ENCODE measurements around the gene UBE2J2. TPM values are rescaled to one million over a fixed set of nuclear protein-coding genes. Genes with fewer than 3 reads are reported as not detected.

Gene UBE2J2
- total RNA-seq, 2 donors from 2014 or later = 69.9 to 72.7 TPM

GRCh38 chr1:1208713-1209433 is 64.8 kb downstream of the UBE2J2 start:
- 93 to 98% methylated on average over 16 to 38 of the region's 38 CpGs for WGBS, 2 experiments (ENCODE audit: insufficient coverage in 1 of 2, insufficient read length in 1 of 2)
- no peaks in the 10 kb centered on the region for H3K9me3 Mint-ChIP-seq
- H3K36me3 ChIP-seq (ENCODE audit: control insufficient read depth, insufficient read depth, low read length) = no peaks in the 10 kb centered on the region
- H3K27ac ChIP-seq (ENCODE audit: low read depth, low read length) = no peak overlapping the region
- no peaks in the 10 kb centered on the region for H3K4me1 Mint-ChIP-seq
- DNase-seq = no peak
- H3K27me3 Mint-ChIP-seq (ENCODE audit: insufficient read depth) = peaks cover 1% of the 10 kb centered on the region
- no peak overlapping the region for H3K27ac Mint-ChIP-seq
- H3K4me3 ChIP-seq (ENCODE audit: low read length) = no peak overlapping the region
- peaks cover 28% of the 10 kb centered on the region for H3K27me3 ChIP-seq (ENCODE audit: control insufficient read depth, insufficient read depth, low read length, poor library complexity, severe bottlenecking)
- H3K4me3 Mint-ChIP-seq = no peak overlapping the region
- H3K9ac ChIP-seq (ENCODE audit: extremely low read depth, low read length, poor library complexity, severe bottlenecking) = no peak overlapping the region
- no peaks in the 10 kb centered on the region for H3K4me1 ChIP-seq (ENCODE audit: control insufficient read depth, insufficient read depth, low read length)
- no peaks in the 10 kb centered on the region for H3K36me3 Mint-ChIP-seq (ENCODE audit: low read depth)
- H3K9me3 ChIP-seq (ENCODE audit: control insufficient read depth, low read length) = no peaks in the 10 kb centered on the region
- no peak for TF ChIP-seq CTCF (conservative IDR thresholded peaks at IDR 0.05)

- Histone ChIP-seq H3K27me3 (ENCODE audit: control insufficient read depth, insufficient read depth, low read length, poor library complexity, severe bottlenecking) (peaks cover 28% of the 10 kb centered on the region), H3K9ac (ENCODE audit: extremely low read depth, low read length, poor library complexity, severe bottlenecking) (no peak overlapping the region), H3K36me3 (ENCODE audit: control insufficient read depth, insufficient read depth, low read length) (no peaks in the 10 kb centered on the region), H3K27ac (ENCODE audit: low read depth, low read length) (no peak overlapping the region), H3K9me3 (ENCODE audit: control insufficient read depth, low read length) (no peaks in the 10 kb centered on the region), H3K4me1 (ENCODE audit: control insufficient read depth, insufficient read depth, low read length) (no peaks in the 10 kb centered on the region), H3K4me3 (ENCODE audit: low read length) (no peak overlapping the region)
- 87 to 93% methylated on average over 9 to 11 of the region's 11 CpGs for WGBS, 2 experiments (ENCODE audit: insufficient coverage in 1 of 2, insufficient read length in 1 of 2)
- Mint-ChIP-seq H3K9me3 (no peaks in the 10 kb centered on the region), H3K27ac (no peak overlapping the region), H3K36me3 (ENCODE audit: low read depth) (no peaks in the 10 kb centered on the region), H3K4me1 (no peaks in the 10 kb centered on the region), H3K27me3 (ENCODE audit: insufficient read depth) (peaks cover 1% of the 10 kb centered on the region), H3K4me3 (no peak overlapping the region)
- no peak for TF ChIP-seq CTCF (conservative IDR thresholded peaks at IDR 0.05)
- DNase-seq = no peak
These were observed 66.1 kb downstream of the UBE2J2 start for GRCh38 chr1:1207571-1207892.

DNA sequence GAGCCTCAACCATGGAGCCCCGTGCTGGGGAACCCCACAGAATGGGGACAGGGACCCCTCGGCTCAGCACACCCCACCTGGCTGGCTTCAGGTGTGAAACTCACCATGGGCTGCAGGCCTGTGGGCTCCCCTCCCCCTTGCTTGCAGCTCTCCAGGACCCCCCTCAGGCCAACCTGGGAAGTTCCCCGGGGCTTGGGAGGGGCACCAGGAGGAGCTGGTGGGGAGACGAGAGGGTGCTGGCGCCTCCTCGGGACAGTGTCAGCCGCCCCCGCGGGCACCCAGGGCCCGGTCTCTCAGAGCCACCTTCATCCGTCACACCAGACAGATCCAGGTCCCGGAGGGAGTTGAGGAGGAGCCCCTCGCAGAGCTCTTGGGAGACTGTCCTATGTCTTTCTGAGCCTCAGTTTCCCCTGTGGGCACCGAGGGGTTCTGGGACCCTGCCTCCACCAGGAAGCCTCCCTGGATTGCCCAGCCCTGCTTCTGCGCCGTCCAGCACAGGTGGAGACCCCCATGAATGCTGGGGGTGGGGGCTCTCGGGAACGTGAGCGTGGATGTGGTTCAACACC is 66.6 kb downstream of the UBE2J2 start:
- Histone ChIP-seq H3K9me3 (ENCODE audit: control insufficient read depth, low read length) (no peaks in the 10 kb centered on the region), H3K27ac (ENCODE audit: low read depth, low read length) (no peak overlapping the region), H3K36me3 (ENCODE audit: control insufficient read depth, insufficient read depth, low read length) (no peaks in the 10 kb centered on the region), H3K9ac (ENCODE audit: extremely low read depth, low read length, poor library complexity, severe bottlenecking) (no peak overlapping the region), H3K27me3 (ENCODE audit: control insufficient read depth, insufficient read depth, low read length, poor library complexity, severe bottlenecking) (peaks cover 28% of the 10 kb centered on the region), H3K4me3 (ENCODE audit: low read length) (no peak overlapping the region), H3K4me1 (ENCODE audit: control insufficient read depth, insufficient read depth, low read length) (no peaks in the 10 kb centered on the region)
- 90 to 91% methylated on average over 14 to 19 of the region's 19 CpGs for WGBS, 2 experiments (ENCODE audit: insufficient coverage in 1 of 2, insufficient read length in 1 of 2)
- no peaks in the 10 kb centered on the region for H3K9me3 Mint-ChIP-seq
- peak overlapping the region; percentile 26 for H3K4me3 Mint-ChIP-seq
- DNase-seq = no peak
- H3K27ac Mint-ChIP-seq = no peak overlapping the region
- no peaks in the 10 kb centered on the region for H3K36me3 Mint-ChIP-seq (ENCODE audit: low read depth)
- no peaks in the 10 kb centered on the region for H3K4me1 Mint-ChIP-seq
- peak; percentile 62 for TF ChIP-seq CTCF (conservative IDR thresholded peaks at IDR 0.05)
- peaks cover 1% of the 10 kb centered on the region for H3K27me3 Mint-ChIP-seq (ENCODE audit: insufficient read depth)
